ENCODE results near the gene CYP11A1.

Gene CYP11A1

GRCh38 chr15:74384881-74385643, 17.6 kb upstream of the CYP11A1 start:
- peak; percentile 40 for DNase-seq (ENCODE audit: low read depth, low spot score)
- in situ Hi-C loops (cut with HindIII; ENCODE audit: low sequenced_read_pairs): no loop called here
- no peak overlapping the region for H3K4me3 ChIP-seq (ENCODE audit: low read depth, low read length)
- TF ChIP-seq, protein P1, sequence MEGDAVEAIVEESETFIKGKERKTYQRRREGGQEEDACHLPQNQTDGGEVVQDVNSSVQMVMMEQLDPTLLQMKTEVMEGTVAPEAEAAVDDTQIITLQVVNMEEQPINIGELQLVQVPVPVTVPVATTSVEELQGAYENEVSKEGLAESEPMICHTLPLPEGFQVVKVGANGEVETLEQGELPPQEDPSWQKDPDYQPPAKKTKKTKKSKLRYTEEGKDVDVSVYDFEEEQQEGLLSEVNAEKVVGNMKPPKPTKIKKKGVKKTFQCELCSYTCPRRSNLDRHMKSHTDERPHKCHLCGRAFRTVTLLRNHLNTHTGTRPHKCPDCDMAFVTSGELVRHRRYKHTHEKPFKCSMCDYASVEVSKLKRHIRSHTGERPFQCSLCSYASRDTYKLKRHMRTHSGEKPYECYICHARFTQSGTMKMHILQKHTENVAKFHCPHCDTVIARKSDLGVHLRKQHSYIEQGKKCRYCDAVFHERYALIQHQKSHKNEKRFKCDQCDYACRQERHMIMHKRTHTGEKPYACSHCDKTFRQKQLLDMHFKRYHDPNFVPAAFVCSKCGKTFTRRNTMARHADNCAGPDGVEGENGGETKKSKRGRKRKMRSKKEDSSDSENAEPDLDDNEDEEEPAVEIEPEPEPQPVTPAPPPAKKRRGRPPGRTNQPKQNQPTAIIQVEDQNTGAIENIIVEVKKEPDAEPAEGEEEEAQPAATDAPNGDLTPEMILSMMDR (IDR thresholded peaks at IDR 0.05; ENCODE audit: low read depth, low read length): no peak

GRCh38 chr15:74384566-74384880, 17.1 kb upstream of the CYP11A1 start:
- TF ChIP-seq, protein P1 (IDR thresholded peaks at IDR 0.05; ENCODE audit: low read depth, low read length): no peak
- in situ Hi-C loops (cut with HindIII; ENCODE audit: low sequenced_read_pairs): no loop called here
- no peak for DNase-seq (ENCODE audit: low read depth, low spot score)
- H3K4me3 ChIP-seq (ENCODE audit: low read depth, low read length): no peak overlapping the region

- DNase-seq (ENCODE audit: low read depth, low spot score): no peak
- in situ Hi-C loops (cut with HindIII; ENCODE audit: low sequenced_read_pairs): no loop called here
- H3K4me3 ChIP-seq (ENCODE audit: low read depth, low read length): no peak overlapping the region
- TF ChIP-seq, protein P1 (IDR thresholded peaks at IDR 0.05; ENCODE audit: low read depth, low read length): no peak
These were observed 16.5 kb upstream of the CYP11A1 start for GRCh38 chr15:74383695-74384565.

DNA sequence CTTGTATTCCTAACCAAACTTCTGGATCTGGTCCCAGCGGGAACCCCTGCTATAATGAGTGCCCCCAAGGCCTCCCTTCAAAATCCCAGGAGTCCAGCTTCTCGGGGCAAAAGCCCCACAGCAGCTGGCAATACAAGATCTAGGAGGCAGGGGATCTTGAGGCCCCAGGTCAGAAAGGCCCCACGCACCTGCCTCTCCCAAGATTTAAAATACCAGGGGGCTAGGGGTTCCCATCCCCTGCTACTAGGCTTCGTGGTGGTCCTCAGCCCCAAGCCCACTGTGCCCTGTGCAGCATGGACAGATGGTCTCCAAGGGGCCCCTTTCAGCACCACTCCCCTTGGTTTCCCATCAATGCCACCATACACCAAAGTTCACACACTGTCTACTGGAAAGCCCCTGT, 15.8 kb upstream of the CYP11A1 start:
- in situ Hi-C loops (cut with HindIII; ENCODE audit: low sequenced_read_pairs): no loop called here
- TF ChIP-seq, protein P1 (IDR thresholded peaks at IDR 0.05; ENCODE audit: low read depth, low read length): no peak
- H3K4me3 ChIP-seq (ENCODE audit: low read depth, low read length): no peak overlapping the region
- DNase-seq (ENCODE audit: low read depth, low spot score): no peak

DNA sequence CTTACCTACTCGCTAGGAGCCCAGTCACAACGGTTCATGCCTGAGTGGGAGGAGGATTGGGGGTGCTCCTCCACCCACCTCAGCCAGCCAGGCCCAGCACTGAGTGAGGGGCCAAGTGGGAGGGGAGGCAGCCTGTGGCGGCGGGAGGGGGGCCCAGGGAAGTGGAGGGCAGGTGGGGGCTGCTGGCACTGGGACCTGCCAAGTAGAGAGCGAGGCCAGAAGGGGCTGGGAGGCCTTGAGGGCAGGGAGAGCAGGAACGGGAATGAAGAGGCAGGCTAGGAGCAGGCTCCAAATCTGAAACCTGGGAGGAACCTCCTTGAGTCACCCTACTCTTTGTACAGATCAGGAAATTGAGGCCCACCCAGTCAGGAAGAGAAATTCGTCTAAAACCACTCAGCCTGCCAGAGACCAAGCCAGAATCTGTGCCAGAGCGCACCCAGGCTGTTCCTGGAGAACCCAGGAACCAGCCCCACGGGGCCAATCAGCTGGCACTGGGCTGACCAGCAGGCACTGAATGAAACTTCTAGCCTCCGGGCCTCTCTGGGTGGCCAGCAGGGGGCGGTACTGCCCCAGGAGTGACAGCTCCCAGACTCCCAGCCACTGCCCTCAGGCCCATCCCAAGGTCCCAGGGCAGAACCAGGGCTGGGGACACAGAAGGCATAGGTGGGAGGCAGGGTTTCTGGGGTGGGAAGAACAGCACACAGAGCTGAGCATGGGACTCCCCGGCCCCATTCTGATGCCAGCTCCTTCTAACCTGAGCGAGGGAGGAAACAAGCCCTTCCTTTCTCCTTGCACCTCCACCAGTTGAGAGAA, 14.8 kb upstream of the CYP11A1 start:
- peak; percentile 78 for DNase-seq (ENCODE audit: low read depth, low spot score)
- TF ChIP-seq, protein P1 (IDR thresholded peaks at IDR 0.05; ENCODE audit: low read depth, low read length): peak; percentile 95
- in situ Hi-C loops (cut with HindIII; ENCODE audit: low sequenced_read_pairs): no loop called here
- H3K4me3 ChIP-seq (ENCODE audit: low read depth, low read length): no peak overlapping the region

DNA sequence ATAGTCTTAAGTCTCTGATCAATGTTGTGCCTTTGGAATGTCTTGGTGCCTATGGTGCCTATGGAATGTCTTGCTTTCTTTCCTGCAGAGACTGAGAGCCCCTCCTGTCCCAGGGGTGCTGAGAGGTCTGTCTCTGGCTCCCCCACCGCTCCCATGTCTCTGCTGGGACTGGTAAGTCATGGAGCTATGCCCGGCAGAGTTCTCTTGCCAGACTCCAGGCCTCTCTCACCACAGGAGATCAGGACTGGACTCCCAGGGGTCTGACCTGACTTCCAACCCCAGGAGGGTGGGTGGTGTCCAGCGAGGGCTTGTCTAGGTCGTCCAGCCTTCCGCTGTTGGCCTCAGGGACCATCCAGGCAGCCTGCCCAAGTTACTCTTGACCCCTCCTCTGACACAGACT, 14.0 kb upstream of the CYP11A1 start:
- no peak overlapping the region for H3K4me3 ChIP-seq (ENCODE audit: low read depth, low read length)
- in situ Hi-C loops (cut with HindIII; ENCODE audit: low sequenced_read_pairs): no loop called here
- DNase-seq (ENCODE audit: low read depth, low spot score): no peak
- TF ChIP-seq, protein P1 (IDR thresholded peaks at IDR 0.05; ENCODE audit: low read depth, low read length): no peak
